HEK293T (cell line): ENCODE measurements around the gene THOC3.
"Not testable (repeated sequence)": the region's sequence is repeated elsewhere in the genome, so short reads cannot be mapped to it uniquely, and the experiment has no call there.

Experiments
- CTCF ChIA-PET: fragments of 350-600 bp; formaldehyde crosslinking; extraction: SDS; loops from one replicate; lab custom pipeline; 2021; ENCODE audit warnings: antibody characterized with exemption, inconsistent platforms; lab: Yijun Ruan, JAX
- POLR2A ChIA-PET: fragments of 350-600 bp; formaldehyde crosslinking; extraction: SDS; loops from one replicate; lab custom pipeline; 2020; ENCODE audit warnings: antibody characterized with exemption, inconsistent platforms; lab: Yijun Ruan, JAX
- DNase-seq: peaks from one replicate; pipeline ENCODE4 v3.0.0; 2012; ENCODE audit warnings: mixed read lengths; ENCODE audit errors: extremely low spot score
- CTBP1 ChIP-seq: fragments of 450-650 bp; IDR thresholded peaks from 2 replicates; pipeline ENCODE4 v1.6.1; 2016; ENCODE audit warnings: borderline replicate concordance
- FOXA1 ChIP-seq: fragments of 450-650 bp; IDR thresholded peaks from 2 replicates; pipeline ENCODE4 v1.6.1; 2016; ENCODE audit warnings: mild to moderate bottlenecking
- FOXK2 ChIP-seq: fragments of 450-650 bp; IDR thresholded peaks from 2 replicates; pipeline ENCODE4 v1.6.1; 2016; ENCODE audit warnings: mild to moderate bottlenecking
- FOXM1 ChIP-seq: fragments of 450-650 bp; IDR thresholded peaks from 2 replicates; pipeline ENCODE4 v1.6.1; 2017; ENCODE audit warnings: mild to moderate bottlenecking, borderline replicate concordance
- HDGF ChIP-seq: fragments of 450-650 bp; IDR thresholded peaks from 2 replicates; pipeline ENCODE4 v1.6.1; 2017; ENCODE audit warnings: antibody characterized with exemption, borderline replicate concordance
- L3MBTL2 ChIP-seq: fragments of 450-650 bp; conservative IDR thresholded peaks from 2 replicates; pipeline ENCODE4 v1.6.1; 2016; ENCODE audit warnings: mild to moderate bottlenecking
- LEF1 ChIP-seq: fragments of 450-650 bp; IDR thresholded peaks from 2 replicates; pipeline ENCODE4 v1.6.1; 2017; ENCODE audit warnings: mild to moderate bottlenecking, borderline replicate concordance
- NFRKB ChIP-seq: fragments of 450-650 bp; IDR thresholded peaks from 2 replicates; pipeline ENCODE4 v1.6.1; 2016; ENCODE audit warnings: mild to moderate bottlenecking, moderate library complexity
- SP1 ChIP-seq: fragments of 450-650 bp; IDR thresholded peaks from 2 replicates; pipeline ENCODE4 v1.6.1; 2017
- SUZ12 ChIP-seq: fragments of 450-650 bp; IDR thresholded peaks from 2 replicates; pipeline ENCODE4 v1.6.1; 2016; ENCODE audit warnings: mild to moderate bottlenecking
- TARDBP ChIP-seq: fragments of 450-650 bp; IDR thresholded peaks from 2 replicates; pipeline ENCODE4 v1.6.1; 2016
- ZNF384 ChIP-seq: fragments of 450-650 bp; IDR thresholded peaks from 2 replicates; pipeline ENCODE4 v1.6.1; 2016
- TF ChIP-seq, protein P1 (sequence below): fragments of 450-650 bp; IDR thresholded peaks from 2 replicates; pipeline ENCODE4 v1.6.1; 2016

The THOC3 gene

DNA sequence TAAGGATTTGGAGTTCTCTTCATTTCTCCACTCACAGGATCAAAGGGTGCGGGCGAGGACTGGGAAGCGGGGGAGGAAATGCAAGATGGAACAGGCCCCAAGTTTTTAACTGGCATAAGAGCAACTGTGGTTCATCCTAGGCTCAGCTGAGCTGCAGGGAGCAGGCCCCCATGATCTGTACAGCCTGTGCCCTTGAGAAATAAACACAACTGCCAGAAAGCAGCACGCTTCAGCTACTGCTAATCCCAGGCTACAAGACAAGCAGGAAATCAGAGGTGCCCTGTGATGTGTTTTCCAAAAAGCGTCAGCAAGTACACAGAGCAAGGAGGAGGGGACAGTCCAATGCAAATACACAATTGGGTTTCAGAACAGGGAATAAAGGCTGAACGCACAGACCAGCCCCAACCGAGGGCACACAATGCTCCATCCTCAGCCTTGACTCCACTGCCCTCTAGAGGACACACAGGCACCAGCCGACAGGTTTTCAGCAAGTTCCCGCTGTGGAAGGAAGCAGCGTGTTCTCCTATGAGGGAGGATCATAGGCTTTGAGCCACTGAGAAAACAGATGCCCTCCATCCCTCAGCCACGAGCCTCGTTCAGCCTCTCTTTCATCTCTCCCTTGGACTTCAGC, 16.7 kb downstream of the THOC3 start:
- POLR2A ChIA-PET, CTCF ChIA-PET: not testable (repeated sequence)

DNA sequence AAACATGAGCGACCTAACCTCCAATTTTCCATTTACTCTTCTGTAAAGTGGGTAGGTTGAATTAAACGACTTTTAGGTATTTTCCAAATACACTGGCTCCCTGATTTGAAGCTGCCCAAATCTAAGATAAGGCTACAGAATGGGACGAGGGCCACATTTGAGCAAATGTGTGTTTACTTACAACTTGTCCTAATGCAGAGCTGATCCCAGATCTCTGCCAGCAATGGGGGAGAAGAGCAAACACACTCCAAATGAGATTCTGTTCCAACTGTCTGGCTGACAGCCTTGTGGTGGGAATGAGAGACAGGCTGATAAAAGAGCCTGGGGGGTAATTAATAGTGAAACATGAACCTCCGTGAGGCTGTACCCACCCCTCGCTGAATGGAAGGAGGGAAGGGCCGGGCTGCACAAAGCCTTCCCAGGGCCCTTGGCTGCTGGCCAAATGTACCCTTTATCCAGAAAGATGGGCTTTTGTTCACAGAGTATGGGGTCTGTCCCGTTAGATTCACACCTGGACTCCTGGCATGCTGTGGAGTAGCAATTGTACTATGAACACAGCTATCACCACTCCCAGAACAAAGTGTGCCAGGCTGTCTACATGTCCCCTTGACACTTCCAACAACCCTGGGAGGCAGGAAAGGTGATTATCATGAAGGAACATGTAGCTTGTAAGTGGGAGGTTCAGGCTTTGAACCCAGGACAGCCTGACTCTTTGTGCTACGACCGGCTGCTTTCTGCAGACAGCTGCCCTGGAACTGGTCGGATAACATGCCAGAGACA, 19.6 kb downstream of the THOC3 start:
- DNase-seq, POLR2A ChIA-PET, CTCF ChIA-PET: not testable (repeated sequence)

More for the DNA sequence above, 16.7 kb downstream of the THOC3 start:
- not testable (repeated sequence) for DNase-seq

DNA sequence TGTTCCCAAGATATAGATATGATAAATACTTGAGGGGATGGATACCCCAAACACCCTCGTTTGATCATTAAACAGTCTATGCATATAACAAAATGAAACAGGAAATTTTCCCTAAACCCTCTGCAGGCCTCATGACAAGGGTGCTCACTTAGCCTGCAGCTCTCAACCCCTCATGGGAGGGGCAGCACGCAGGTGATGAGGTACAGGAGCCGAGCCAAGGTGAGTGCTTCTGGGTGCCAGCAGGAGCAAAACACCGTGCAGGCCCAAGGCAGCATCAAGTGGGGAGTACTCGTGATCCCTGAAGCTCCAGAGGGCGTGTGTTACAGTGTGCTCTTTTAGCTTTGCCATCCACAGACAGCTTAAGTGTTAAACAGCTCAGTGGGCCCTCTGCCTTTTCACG, 24.9 kb downstream of the THOC3 start:
- POLR2A ChIA-PET, DNase-seq, CTCF ChIA-PET: not testable (repeated sequence)

DNA sequence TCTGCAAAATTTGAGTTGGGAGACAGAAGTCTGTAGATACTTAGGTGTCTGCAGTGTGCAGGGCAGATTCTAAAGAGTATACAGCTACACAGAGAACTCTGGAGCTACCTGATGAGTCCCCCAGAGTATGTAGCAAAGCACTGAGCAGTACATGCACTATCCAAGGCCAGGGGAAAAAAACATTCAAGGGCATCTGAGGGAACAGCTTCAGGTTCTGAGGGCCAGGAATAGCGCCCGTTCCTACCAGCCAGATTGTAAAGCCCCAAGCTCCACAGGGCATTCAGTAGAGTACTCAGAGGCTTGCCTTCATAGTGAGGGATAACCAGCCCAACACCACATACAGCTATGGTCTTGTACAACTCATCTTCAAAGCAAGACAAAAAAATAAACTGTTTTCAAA, 27.5 kb downstream of the THOC3 start:
- POLR2A ChIA-PET, DNase-seq: not testable (repeated sequence)
- CTCF ChIA-PET = interaction anchor here (0.6 kb wide), 1 partner anchor 216 kb away, joined by 3 read pairs; no protein-coding TSS in a partner anchor

DNA sequence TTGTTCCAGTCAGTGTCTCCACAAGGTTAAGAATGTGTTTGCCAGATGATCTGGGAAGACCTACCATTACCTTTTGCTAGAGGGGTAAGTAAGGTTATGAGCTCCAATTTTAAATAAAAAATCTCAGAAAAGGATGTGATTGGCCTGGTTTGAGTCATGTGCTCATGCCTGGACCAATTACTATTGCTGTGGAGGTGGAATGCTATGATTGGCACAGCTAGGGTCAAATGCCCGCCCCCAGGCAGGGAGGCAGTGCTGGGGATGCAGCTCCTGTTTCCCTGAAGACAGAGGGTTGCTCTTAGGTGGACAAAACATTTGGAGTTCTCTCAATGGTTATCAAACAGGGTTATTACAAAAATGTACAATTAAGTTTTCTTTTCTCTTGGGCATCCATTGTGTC, 29.6 kb downstream of the THOC3 start:
- POLR2A ChIA-PET, DNase-seq, CTCF ChIA-PET: not testable (repeated sequence)

DNA sequence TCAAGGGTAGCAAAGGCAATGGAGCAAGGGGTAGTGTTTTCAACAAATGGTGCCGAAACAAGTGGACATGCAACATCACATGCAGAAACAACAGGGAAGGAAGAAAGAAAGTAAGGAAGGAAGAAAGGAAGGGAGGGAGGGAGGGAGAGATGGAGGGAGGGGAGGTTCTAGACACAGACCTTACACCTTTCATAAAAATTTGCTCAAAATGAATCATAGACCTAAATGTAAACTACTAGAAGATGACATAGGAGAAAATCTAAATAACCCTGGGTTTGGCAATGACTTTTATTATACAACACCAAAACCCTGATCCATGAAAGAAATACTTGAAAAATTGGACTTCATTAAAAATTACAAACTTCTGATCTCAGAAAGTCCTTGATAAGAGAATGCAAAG, 39.4 kb downstream of the THOC3 start:
- DNase-seq, CTCF ChIA-PET, POLR2A ChIA-PET: not testable (repeated sequence)

DNA sequence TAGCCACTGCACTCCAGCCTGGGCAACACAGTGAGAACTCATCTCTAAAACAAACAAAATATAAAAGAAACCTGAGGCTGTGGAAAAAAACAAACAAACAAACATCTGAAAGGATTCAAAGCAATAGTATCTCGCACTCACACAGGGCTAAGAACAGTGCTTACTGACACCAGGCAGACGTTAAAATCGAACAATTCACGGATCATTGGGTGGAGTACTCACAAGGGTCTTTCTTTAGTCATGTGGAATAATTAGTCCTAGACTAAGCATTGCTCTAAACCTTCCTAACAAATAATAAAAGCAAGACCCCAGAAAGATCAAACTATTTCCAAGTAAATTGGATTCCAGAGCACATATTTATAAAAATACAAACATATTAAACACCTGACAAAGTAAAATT, 43.0 kb downstream of the THOC3 start:
- DNase-seq, CTCF ChIA-PET, POLR2A ChIA-PET: not testable (repeated sequence)

DNA sequence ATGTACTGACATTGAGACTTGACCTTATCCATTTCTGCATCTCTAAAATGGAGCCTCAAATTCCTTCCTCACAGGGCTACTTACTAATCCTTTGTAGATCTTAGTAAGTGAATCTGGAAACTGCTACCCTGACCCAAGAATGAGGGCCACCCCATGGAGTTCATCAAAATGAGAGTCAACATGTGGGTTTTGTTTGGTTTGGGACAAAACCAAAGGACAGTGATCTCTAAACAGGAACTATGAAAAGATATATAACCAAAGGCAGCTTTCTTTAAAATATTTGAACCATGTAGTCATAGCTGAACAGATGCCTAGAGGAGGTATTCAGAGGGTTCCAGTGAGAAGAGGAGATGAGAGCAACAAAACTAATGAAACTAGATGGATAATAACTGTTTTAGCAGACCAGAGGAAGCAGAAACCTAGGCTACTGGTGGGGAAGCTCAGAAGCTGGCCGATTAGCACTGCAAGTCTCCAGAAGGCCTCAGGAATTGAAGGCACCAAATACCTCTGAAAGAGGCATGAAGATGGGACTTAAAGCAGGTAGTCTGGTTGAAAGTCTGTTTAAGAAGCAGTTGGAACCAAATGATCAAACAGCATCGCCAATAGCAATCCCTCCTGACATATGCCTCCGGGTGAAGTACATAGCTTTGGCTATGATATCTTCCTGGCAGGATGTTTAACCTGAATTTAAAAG, 45.8 kb downstream of the THOC3 start:
- ChIA-PET CTCF (interaction anchor here (0.7 kb wide), 1 partner anchor 187 kb away, joined by 3 read pairs; no protein-coding TSS in a partner anchor), POLR2A (no interaction called here)
- TF ChIP-seq HDGF (no peak), TARDBP (no peak), FOXM1 (no peak), NFRKB (no peak), CTBP1 (no peak), SUZ12 (no peak), LEF1 (no peak), L3MBTL2 (no peak), FOXK2 (no peak), ZNF384 (no peak)
- TF ChIP-seq, protein P1, sequence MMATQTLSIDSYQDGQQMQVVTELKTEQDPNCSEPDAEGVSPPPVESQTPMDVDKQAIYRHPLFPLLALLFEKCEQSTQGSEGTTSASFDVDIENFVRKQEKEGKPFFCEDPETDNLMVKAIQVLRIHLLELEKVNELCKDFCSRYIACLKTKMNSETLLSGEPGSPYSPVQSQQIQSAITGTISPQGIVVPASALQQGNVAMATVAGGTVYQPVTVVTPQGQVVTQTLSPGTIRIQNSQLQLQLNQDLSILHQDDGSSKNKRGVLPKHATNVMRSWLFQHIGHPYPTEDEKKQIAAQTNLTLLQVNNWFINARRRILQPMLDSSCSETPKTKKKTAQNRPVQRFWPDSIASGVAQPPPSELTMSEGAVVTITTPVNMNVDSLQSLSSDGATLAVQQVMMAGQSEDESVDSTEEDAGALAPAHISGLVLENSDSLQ = no peak
- DNase-seq = peak; percentile 6

DNA sequence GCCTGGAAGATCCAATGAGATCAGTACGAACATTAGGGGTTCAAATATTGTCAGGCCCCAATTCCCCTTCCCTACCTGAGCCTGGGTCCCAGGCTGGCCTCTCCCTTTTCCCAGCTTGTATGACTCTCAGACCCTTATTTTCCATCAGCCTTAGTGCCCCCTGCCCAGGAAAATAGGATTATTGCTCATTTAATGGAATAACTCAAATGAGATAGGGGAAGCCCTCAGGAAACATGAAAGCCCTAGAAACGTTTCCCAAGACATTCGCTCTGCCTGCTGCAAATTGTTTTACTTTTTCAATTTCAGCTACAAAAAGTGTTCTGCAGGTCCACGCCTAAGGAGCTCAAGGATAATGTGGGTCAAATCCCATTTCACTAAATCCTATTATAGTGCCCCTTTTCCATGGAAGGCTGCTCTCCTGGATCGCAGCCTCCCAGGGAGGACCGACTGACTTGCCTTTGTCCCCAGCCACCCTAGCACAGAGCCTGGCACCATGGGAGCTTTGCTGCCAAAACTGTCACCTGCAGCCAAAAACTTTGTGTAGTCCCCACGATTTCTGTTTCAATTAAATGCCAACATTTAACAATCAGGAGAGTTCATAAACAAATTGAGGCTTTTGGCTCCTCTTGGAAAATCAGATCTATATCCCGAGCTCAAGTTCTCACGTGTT, 46.9 kb downstream of the THOC3 start:
- DNase-seq = peak; percentile 7
- CTCF ChIA-PET = no interaction called here
- POLR2A ChIA-PET = no interaction called here
- TF ChIP-seq FOXA1 (no peak), FOXM1 (no peak), HDGF (no peak), SP1 (no peak)
